Parathyroid adenoma (tissue), 2 donors: ENCODE data around the gene MLX.

Experiments
- H2AFZ ChIP-seq: fragments of 300-600 bp; sonication (generic); one replicate; pipeline ENCODE4 v1.7.0; 2017; ENCODE audit warnings: antibody characterized with exemption, mild to moderate bottlenecking
- H3K27ac ChIP-seq: fragments of 300-600 bp; sonication (generic); one replicate; pipeline ENCODE4 v1.7.0; 2017
- H3K27me3 ChIP-seq: fragments of 300-600 bp; sonication (generic); one replicate; pipeline ENCODE4 v1.7.0; 2017; ENCODE audit warnings: low read length; ENCODE audit not compliant: control insufficient read depth, insufficient read depth
- H3K36me3 ChIP-seq: fragments of 300-600 bp; sonication (generic); one replicate; pipeline ENCODE4 v1.7.0; 2017; ENCODE audit warnings: low read length; ENCODE audit not compliant: control insufficient read depth, insufficient read depth
- H3K4me1 ChIP-seq: fragments of 300-600 bp; sonication (generic); one replicate; pipeline ENCODE4 v1.7.0; 2017; ENCODE audit warnings: control low read depth
- H3K4me2 ChIP-seq: fragments of 300-600 bp; sonication (generic); one replicate; pipeline ENCODE4 v1.7.0; 2017; ENCODE audit warnings: low read length
- H3K4me3 ChIP-seq: fragments of 300-600 bp; sonication (generic); one replicate; pipeline ENCODE4 v1.7.0; 2017; ENCODE audit warnings: low read depth, low read length
- H3K79me2 ChIP-seq: fragments of 300-600 bp; sonication (generic); one replicate; pipeline ENCODE4 v1.7.0; 2017; ENCODE audit warnings: control low read depth
- H3K9ac ChIP-seq: fragments of 300-600 bp; sonication (generic); one replicate; pipeline ENCODE4 v1.7.0; 2017; ENCODE audit warnings: mild to moderate bottlenecking
- H3K9me3 ChIP-seq: fragments of 300-600 bp; sonication (generic); one replicate; pipeline ENCODE4 v1.7.0; 2017; ENCODE audit warnings: low read length; ENCODE audit not compliant: control insufficient read depth
- TF ChIP-seq, protein P1 (sequence below): fragments of 300-600 bp; sonication (generic); IDR thresholded peaks from one replicate; pipeline ENCODE4 v1.7.0; 2017; ENCODE audit warnings: antibody characterized with exemption, mild to moderate bottlenecking
- donor health status: primary hyperparathyroidism.

Gene MLX

DNA sequence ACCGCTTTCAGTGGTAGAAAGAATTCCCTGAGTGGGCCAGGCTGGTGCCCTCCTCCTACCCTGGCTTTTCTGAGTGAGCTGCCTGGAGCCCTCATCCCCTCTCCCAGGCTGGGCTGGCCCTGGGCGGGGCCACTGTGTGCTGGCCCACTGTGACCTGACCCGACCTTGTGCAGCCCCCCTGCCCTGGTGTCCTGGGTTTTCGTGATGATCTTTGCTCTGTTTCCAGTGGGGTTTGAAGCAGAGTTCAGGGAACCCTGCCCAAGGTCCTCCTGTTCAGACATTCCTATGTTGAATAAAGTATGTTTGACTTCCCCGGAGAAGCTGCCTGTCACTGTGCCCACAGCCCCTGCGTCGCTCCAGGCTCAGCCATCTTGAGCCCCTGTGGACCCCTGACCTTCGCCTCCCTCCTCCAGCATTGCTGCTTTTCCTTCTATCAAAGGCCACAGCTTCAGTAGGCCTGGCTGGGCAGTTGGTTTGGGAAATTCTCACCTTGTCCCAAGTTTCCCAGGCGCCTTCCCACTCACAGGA lies 44.6 kb upstream of the MLX start:
- no peak overlapping the region for H3K9ac ChIP-seq
- peaks cover 39% of the 10 kb centered on the region for H3K4me1 ChIP-seq

DNA sequence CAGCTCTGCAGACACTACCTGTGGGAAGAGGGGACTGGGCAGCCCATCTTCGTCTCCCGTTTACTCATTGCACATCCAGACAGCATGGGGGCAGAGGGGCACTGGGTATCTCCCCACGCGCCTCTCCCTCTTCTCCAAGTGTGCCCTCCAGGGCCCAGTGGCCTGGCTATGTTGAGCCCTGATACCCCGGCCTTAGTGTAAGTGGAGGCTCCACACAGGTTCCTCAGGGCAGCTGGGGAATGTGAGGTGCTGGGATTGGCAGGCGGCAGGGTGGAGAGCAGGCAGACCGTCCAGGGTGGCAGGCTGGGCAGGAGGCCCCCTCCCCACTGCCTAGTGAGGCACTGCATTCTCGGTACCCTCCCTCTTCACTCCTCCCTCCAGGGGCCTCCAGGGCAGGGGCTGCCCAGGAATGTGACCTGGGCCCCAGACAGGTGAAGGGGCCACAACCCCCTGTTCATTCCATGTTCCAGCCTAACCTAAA lies 44.1 kb upstream of the MLX start:
- Histone ChIP-seq H3K27ac (peak overlapping the region; percentile 11), H3K4me1 (peaks cover 39% of the 10 kb centered on the region), H3K36me3 (no peaks in the 10 kb centered on the region), H2AFZ (no peak overlapping the region), H3K79me2 (no peaks in the 10 kb centered on the region), H3K27me3 (no peaks in the 10 kb centered on the region), H3K4me2 (no peak overlapping the region), H3K4me3 (no peak overlapping the region), H3K9ac (no peak overlapping the region), H3K9me3 (no peaks in the 10 kb centered on the region)
- TF ChIP-seq, protein P1, sequence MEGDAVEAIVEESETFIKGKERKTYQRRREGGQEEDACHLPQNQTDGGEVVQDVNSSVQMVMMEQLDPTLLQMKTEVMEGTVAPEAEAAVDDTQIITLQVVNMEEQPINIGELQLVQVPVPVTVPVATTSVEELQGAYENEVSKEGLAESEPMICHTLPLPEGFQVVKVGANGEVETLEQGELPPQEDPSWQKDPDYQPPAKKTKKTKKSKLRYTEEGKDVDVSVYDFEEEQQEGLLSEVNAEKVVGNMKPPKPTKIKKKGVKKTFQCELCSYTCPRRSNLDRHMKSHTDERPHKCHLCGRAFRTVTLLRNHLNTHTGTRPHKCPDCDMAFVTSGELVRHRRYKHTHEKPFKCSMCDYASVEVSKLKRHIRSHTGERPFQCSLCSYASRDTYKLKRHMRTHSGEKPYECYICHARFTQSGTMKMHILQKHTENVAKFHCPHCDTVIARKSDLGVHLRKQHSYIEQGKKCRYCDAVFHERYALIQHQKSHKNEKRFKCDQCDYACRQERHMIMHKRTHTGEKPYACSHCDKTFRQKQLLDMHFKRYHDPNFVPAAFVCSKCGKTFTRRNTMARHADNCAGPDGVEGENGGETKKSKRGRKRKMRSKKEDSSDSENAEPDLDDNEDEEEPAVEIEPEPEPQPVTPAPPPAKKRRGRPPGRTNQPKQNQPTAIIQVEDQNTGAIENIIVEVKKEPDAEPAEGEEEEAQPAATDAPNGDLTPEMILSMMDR, result no peak

More for the DNA sequence above, 44.6 kb upstream of the MLX start:
- Histone ChIP-seq H3K27me3 (no peaks in the 10 kb centered on the region), H2AFZ (no peak overlapping the region), H3K4me2 (no peak overlapping the region), H3K79me2 (no peaks in the 10 kb centered on the region), H3K4me3 (no peak overlapping the region), H3K9me3 (no peaks in the 10 kb centered on the region), H3K36me3 (no peaks in the 10 kb centered on the region), H3K27ac (peak overlapping the region; percentile 11)
- TF ChIP-seq, protein P1, result no peak

GRCh38 chr17:42525221-42525620 lies 41.7 kb upstream of the MLX start:
- no peaks in the 10 kb centered on the region for H3K27me3 ChIP-seq
- H3K4me3 ChIP-seq, result no peak overlapping the region
- H2AFZ ChIP-seq, result no peak overlapping the region
- no peak overlapping the region for H3K27ac ChIP-seq
- peaks cover 17% of the 10 kb centered on the region for H3K4me1 ChIP-seq
- H3K9ac ChIP-seq, result no peak overlapping the region
- TF ChIP-seq, protein P1, result no peak
- no peaks in the 10 kb centered on the region for H3K36me3 ChIP-seq
- no peak overlapping the region for H3K4me2 ChIP-seq
- H3K79me2 ChIP-seq, result no peaks in the 10 kb centered on the region
- H3K9me3 ChIP-seq, result no peaks in the 10 kb centered on the region

GRCh38 chr17:42526031-42526444 lies 40.9 kb upstream of the MLX start:
- no peaks in the 10 kb centered on the region for H3K79me2 ChIP-seq
- H2AFZ ChIP-seq, result no peak overlapping the region
- H3K9ac ChIP-seq, result no peak overlapping the region
- H3K4me1 ChIP-seq, result peaks cover 9% of the 10 kb centered on the region
- no peaks in the 10 kb centered on the region for H3K9me3 ChIP-seq
- no peak overlapping the region for H3K4me3 ChIP-seq
- no peaks in the 10 kb centered on the region for H3K27me3 ChIP-seq
- TF ChIP-seq, protein P1, result no peak
- no peaks in the 10 kb centered on the region for H3K36me3 ChIP-seq
- no peak overlapping the region for H3K27ac ChIP-seq
- H3K4me2 ChIP-seq, result no peak overlapping the region

DNA sequence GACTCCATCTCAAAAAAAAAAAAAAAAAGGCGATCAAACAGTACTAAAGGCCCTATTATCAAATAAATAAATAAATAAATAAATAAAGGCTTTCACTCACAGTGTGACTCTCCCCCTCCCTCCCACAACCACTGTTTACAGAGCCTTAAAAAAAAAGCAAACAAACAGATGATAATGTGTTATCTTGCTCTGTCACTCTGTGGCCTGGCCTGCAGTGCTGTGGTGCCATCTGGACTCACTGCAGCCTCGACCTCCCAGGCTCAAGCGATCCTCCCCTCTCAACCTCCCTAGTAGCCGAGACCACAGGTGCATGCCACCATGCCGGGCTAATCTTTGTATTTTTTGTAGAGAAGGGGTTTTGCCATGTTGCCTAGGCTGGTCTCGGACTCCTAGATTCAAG lies 39.0 kb upstream of the MLX start:
- Histone ChIP-seq H3K27me3 (no peaks in the 10 kb centered on the region), H3K9ac (no peak overlapping the region), H3K27ac (no peak overlapping the region), H3K36me3 (no peaks in the 10 kb centered on the region), H3K4me2 (no peak overlapping the region), H3K4me1 (peaks cover 7% of the 10 kb centered on the region), H3K4me3 (no peak overlapping the region), H3K9me3 (no peaks in the 10 kb centered on the region), H2AFZ (no peak overlapping the region), H3K79me2 (no peaks in the 10 kb centered on the region)
- TF ChIP-seq, protein P1, result no peak
